Left lobe of liver (tissue), 2 donors: Measurements from ENCODE around the gene NFE2L3. TPM values are rescaled to one million over a fixed set of nuclear protein-coding genes. Genes with fewer than 3 reads are reported as not detected.

Source experiments
- ATAC-seq: fragments of 200-7000 bp; cut with Tn5 transposase; one replicate; pipeline ENCODE4 v1.9.1; 2020; ENCODE audit warnings: mild to moderate bottlenecking, moderate library complexity
- DNase-seq: peaks from one replicate; pipeline ENCODE4 v3.0.0-alpha.2; 2020; ENCODE audit warnings: low spot score
- total RNA-seq: library from RNA; stranded (reverse); gene quantifications from one replicate; pipeline ENCODE4 v1.2.1, GENCODE V29; 2021
- donor health status: DM: no; HTN: no; CAD: no; lungs with moderate emphysema.
- donor health status: DM: no; HTN: yes; CAD: no.

The NFE2L3 gene
- total RNA-seq, 1 donor from 2014 or later: 0.45 TPM

GRCh38 chr7:26198133-26198780 is 46.3 kb downstream of the NFE2L3 start:
- ATAC-seq: no peak
- DNase-seq: no peak

GRCh38 chr7:26198781-26199169 is 46.8 kb downstream of the NFE2L3 start:
- ATAC-seq: no peak
- DNase-seq: no peak

GRCh38 chr7:26199301-26200037 is 47.5 kb downstream of the NFE2L3 start:
- ATAC-seq (no peak), DNase-seq (peak; percentile 70)

DNA sequence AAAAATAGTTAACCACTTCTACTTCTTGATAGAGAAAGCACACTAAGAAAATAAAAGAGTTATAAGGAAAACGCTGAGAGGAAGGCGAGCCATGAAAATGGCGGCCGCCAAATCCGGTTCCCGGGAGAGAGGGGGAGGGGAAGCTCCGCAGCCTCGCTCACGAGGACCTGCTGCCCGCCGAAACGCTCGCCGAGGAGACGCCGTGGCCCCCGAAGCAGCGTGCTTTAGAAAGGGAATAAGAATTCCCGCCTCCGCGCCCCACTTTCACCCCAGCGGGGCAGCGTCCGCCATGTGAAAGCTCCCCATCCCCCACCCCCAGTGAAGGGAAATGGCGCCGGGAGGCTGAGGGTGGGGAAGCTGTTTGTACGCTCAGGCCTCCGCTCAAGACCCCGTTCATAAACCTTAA is 48.0 kb downstream of the NFE2L3 start:
- DNase-seq (peak; percentile 82), ATAC-seq (peak; percentile 41)

DNA sequence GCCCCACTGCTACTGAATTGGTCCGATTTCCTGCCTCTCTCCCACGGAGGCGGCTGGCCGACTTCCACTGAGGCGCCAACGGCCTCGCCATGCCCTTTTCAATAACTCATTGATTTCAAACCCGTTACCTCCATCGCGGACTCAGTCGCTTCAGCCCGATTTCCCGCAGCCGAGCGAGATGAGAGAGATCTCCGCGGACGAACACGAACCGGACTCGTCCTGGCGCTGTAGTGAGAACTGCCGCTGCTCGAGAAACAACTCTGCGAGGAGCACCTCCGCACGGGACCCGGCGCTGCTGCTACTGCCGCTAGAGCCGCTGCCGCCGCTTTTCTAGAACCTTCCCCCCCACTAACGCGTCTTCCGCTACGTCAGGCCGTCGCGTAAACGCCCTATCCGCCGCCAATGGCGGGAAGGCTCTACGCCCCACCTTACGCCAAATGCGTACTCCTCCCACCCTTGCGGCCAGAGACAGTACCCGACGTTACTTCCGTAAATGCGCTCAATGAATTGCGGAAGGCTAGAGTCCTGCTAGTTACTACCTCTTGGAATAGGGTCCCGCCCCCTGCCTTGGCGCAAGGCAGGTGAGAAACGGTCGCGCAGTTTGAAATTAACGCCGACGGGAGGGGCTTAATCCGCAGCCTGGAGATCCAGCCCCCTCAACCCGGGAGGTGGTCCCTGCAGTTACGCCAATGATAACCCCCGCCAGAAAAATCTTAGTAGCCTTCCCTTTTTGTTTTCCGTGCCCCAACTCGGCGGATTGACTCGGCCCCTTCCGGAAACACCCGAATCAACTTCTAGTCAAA is 48.6 kb downstream of the NFE2L3 start, which contains the start of gene HNRNPA2B1:
Gene HNRNPA2B1 (minus strand): TSS at position 303 of the 803 bp plus-strand sequence. CDS start 169 bp downstream, at position 134.
- ATAC-seq (peak; percentile 73), DNase-seq (peak; percentile 98)

GRCh38 chr7:26201247-26202018 is 49.4 kb downstream of the NFE2L3 start, which contains the start of gene CBX3:
TSS of gene CBX3 (plus strand) at chr7:26201745. CDS start at chr7:26202999, 1,254 bp downstream.
- DNase-seq (peak; percentile 91), ATAC-seq (peak; percentile 71)

DNA sequence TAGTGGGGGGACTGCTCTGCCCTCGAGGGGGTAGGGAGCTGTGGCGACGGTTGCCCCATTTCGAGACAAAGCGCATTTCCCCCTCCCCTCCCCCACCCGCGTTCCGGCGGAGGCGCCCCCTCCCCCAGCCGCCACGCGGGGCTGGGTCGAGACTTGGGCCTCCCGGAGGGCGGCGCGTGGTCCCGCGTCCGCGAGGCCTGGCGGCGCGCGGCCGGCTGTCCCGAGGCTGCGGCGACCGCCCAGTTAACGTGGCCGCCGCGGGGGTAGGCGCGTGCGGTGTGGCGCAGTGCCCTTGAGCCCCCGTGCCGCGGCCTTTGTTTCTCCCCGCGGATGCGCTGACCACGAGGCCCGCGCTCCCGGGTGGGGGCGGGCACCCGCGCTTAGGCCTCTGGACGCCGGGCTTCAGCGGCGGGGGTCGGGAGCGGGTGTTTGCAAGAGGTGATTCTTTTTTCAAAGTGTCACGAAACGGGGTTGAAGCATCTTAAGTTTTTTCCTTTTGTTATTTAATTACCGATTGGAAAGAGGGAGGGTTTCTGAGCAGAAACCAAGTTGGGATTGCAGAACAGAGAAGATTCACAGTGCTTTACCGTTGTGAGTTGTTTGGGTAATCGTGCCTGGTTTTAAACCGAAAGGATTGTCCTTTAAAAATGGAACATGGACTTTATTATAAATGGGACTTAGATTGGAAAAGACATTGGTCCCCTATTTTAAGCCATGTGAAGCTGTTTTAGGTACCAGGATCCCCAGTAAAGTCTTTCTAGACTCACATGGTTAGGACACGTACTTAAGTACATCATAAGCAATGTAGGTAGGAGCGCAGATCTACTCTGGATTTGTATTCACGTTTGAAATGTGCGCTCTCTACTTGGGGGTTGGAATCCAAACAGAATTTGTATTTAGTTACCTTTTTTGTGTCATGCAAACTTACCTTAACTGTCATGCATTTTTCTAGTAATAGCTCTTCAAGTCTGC is 50.3 kb downstream of the NFE2L3 start:
- peak; percentile 73 for DNase-seq
- ATAC-seq: peak; percentile 15

- DNase-seq (no peak), ATAC-seq (no peak)
These were observed 51.0 kb downstream of the NFE2L3 start for GRCh38 chr7:26203016-26203415.

DNA sequence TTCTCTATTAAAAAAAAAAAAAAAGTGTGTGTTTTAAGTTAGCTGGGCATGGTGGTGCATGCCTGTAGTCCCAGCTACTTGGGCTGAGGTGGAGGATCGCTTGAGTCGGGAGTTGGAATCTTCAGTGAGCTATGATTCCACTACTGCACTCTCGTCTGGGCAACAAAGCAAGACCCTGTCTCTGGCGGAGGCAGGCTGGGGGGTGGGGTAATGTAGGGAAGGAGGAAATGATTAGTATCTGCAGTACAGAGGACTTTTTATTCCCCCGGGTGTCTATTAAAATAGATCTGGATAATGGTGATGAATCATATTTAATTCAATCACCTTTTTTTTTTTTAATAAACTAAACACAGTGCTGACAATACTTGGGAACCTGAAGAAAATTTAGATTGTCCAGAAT is 56.0 kb downstream of the NFE2L3 start:
- DNase-seq (no peak), ATAC-seq (no peak)

GRCh38 chr7:26212921-26213718 is 61.1 kb downstream of the NFE2L3 start:
- DNase-seq (no peak), ATAC-seq (peak; percentile 60)

GRCh38 chr7:26213807-26214515 is 62.0 kb downstream of the NFE2L3 start:
- no peak for DNase-seq
- no peak for ATAC-seq

DNA sequence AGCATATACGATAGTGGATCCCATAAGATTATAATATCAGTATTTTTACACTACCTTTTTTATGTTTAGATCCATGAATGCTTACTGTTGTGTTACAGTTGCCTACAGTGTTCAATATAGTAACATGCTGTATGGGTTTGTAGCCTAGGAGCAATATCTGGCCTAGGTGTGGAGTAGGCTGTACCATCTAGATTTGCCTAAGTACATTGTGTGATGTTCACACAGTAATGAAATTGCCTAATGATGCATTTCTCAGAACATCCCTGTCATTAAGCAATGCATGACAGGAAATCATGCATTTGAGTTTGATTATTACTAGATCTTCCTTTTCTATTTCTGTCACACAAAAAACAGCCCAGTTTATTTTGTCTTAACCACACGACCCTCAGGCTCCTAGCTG is 64.1 kb downstream of the NFE2L3 start:
- ATAC-seq (peak; percentile 63), DNase-seq (no peak)

- DNase-seq (no peak), ATAC-seq (no peak)
These were observed 72.4 kb downstream of the NFE2L3 start for GRCh38 chr7:26224359-26224758.

DNA sequence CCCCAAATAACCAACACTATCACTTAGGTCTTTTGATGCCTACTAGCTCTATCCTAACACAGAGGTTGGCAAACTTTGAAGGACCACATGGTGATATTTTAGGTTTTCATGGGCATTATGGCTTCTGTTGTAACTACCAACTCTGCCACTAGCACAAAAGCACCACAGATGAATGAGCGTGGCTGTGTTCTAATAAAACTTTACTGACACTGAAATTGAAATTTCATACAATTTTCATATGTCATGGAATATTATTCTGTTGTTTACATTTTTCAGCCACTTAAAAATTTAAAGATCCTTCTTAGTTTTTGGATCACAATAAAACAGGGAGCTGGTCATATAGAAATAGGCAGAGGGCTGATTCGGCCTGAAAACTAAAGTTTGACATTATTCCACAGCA is 76.0 kb downstream of the NFE2L3 start:
- ATAC-seq: no peak
- no peak for DNase-seq

GRCh38 chr7:26233902-26234511 is 82.0 kb downstream of the NFE2L3 start:
- no peak for ATAC-seq
- DNase-seq: no peak
